SW480 (cell line): ENCODE data around the gene TMEFF2.
"Not testable (repeated sequence)": the region's sequence is repeated elsewhere in the genome, so short reads cannot be mapped to it uniquely, and the experiment has no call there.

ENCODE experiments used
- DNase-seq: peaks from one replicate; pipeline ENCODE4 v3.0.0-alpha.2; 2016; ENCODE audit warnings: low spot score

TMEFF2 gene

DNA sequence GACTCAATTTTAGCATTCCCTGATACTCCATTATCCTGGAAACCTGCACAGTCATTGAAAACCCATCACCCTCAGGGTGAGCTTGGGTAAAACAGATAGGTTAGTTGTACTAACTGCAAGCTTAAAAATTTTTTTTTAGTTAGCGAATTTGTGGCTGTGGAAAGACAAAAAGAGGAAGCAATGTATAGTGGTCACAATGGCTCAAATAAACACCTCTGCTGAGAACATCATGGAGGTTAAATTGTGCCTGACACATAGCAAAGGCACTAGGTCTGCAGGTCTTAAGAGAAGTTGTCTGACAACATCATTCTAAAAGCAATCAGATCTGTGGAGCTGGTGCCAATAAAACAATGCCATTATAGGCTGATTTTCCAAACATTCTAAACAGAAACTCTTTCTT lies 263.4 kb downstream of the TMEFF2 start:
- DNase-seq, result no peak

DNA sequence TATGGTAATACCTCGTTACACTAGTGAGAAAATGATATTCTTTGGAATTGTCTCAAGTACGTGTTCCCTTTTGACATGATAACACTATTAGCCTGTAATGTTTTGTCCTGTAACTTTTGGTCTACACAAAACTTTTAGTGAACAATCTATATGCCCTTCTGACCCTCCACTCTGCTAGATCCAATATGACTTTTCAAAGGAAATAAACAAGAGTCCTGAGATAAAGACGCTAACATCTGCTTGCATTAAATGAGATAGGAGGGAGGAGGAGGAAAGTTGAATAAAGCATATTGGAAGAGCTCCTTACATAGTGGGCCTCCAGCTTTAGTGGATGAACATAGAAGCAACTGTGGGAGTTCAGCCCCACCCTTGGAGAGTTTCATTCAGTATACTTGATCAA lies 264.5 kb downstream of the TMEFF2 start:
- no peak for DNase-seq

DNA sequence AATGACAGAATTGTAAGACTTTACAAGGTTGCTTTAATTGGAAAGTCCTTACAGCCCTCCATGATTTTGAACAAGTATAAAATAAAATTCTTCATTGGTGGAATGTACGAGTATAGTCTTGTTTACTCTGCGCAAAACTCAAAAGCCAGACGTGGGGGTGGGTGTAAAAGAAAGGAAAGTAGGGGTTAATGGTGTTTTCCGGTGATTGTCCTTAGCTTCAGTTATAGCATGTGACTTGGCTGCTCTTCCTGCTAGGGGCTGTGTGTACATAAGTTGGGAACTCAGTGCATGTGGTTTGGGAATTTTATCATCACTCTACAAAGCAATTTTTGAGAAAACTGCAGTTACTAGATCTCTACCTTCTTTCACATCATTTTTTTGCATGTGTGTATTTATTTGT lies 265.4 kb downstream of the TMEFF2 start:
- no peak for DNase-seq

DNA sequence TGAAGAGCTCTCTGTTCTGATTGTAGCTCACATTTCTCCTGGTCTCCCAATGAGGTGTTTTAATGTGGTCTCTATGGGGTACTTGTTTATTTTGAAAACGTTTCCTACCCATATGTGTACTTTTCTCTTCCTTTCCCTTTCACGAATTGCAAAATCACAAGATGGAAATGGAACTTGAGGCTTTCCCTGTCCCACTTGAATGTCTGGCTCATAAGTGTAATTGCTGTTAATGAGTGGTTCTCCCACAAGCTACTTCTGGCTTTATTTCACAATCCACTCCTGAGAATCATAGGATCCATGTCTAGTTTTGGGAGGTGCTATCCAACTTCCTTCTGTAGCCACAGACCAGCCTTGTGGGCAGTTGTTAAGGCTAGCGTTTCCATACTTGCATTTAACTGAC lies 266.7 kb downstream of the TMEFF2 start:
- no peak for DNase-seq

DNA sequence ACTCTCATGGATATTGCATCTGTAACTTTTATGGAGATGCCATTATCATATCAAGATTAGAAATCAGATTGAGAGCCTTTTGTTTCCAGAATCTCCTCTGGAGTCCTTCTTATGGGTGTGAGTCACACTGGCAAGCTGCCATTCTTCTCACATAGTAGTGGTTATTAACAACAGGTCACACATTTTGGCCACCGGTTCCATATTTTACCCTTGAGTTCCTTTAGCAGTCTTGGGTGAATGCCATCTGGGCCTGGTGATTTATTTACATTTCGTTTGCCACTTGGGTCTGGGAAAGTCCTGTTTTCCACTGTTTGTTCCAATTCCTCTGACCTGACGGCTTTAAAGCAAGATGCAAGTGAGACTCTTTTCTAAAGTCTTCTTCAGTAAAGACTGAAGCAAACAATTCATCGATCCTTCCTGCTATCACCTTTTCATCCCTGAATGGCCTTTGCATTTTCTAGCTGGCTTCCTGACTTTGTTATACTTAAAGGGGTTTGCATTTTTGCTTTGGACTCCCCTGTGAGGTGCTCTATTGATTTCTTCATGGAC lies 267.3 kb downstream of the TMEFF2 start:
- peak; percentile 4 for DNase-seq

DNA sequence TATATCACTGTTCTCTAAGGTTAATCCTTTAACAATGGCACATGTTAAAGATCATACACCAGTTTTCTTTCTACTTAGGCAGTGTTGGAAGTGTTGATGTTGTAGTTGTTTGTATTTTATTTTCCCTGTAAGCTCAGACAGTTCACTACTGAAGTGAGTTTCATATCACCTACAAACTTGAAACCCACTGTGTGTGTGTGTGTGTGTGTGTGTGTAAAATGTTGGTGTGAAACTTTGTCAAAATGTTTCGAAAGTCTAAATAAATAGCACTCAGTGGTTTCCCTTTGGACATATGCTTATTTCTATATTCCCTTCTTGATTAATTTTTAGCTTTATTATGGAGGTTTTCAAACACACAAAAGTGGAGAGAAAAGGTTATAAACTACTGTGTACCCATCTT lies 268.1 kb downstream of the TMEFF2 start:
- no peak for DNase-seq

DNA sequence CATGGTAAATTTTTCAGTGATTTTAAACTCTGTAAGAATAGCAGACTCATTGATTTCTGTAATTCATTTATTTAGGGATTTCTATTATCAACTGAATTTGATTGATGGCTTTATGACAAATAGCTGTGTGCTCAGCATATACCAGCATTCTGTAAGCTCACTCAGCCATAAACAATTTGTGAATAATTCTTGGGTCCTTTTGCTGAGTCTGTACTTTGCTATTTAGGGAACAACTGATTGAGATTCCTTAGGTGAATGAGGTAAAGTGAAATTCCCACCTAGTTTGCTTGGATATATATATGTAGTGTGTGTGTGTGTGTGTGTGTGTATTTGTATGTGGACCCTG lies 271.1 kb downstream of the TMEFF2 start:
- no peak for DNase-seq

DNA sequence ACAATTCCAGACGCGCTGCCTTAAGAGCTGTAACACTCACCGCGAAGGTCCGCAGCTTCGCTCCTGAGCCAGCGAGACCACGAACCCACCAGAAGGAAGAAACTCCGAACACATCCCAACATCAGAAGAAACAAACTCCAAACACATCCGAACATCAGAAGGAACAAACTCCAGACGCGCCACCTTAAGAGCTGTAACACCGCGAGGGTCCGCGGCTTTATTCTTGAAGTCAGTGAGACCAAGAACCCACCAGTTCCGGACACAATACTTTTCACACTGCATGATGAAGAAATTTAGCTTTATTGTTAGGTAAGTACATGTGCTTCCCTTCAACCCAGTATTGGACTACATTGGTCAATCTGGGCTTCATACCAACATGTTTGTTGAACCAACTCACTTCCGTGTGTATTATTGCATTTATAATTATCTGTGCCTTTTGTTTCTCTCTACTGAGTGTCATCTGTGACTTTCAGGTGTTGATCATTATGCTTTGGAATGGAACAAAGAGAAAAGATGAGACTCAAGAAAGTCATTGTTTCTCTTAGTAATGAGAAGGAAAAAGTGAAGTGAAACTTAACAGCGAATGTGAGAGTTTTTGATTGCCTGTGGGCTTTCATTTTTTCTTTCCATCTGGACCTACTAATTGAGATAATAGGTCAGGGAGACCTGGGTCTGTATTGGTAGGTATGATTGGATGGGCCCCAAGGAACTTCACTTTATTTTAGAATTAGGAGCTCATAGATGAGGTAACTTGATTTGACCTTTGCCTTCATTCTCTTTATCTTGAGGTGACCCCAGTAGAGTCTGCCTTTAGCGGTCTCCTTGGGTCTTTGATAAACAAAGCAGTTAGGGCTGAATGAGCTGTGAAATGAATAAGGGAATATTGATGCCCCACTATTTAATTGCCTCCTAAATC lies 271.7 kb downstream of the TMEFF2 start:
- DNase-seq, result no peak

DNA sequence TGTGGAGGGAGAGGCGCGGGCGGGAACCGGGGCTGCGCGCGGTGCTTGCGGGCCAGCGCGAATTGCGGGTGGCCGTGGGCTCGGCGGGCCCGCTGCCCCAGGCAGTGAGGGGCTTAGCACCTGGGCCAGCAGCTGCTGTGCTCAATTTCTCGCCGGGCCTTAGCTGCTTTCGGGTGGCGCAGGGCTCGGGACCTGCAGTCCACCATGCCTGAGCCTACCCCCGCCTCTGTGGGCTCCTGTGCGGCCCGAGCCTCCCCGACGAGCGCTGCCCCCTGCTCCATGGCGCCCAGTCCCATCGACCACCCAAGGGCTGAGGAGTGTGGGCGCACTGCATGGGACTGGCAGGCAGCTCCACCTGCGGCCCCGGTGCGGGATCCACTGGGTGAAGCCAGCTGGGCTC lies 273.1 kb downstream of the TMEFF2 start:
- DNase-seq, result not testable (repeated sequence)

DNA sequence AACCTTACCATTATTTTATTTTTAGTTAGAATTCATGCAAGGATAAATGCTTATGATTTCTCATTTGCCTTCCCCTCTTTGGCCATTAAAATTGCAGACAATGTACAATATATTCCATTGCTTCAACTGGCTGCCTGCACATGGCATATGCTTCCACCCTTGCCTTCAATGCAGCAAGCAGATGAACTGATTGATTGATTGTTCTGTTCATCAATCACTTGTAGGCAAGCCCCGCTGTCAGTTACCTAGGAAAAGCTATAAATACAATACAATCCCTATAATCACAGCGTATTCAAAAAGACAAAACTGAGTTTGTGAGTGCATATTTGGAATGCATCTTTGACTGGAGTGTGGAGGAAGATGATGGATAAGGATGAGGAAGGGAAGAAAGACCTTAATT lies 274.2 kb downstream of the TMEFF2 start:
- no peak for DNase-seq

DNA sequence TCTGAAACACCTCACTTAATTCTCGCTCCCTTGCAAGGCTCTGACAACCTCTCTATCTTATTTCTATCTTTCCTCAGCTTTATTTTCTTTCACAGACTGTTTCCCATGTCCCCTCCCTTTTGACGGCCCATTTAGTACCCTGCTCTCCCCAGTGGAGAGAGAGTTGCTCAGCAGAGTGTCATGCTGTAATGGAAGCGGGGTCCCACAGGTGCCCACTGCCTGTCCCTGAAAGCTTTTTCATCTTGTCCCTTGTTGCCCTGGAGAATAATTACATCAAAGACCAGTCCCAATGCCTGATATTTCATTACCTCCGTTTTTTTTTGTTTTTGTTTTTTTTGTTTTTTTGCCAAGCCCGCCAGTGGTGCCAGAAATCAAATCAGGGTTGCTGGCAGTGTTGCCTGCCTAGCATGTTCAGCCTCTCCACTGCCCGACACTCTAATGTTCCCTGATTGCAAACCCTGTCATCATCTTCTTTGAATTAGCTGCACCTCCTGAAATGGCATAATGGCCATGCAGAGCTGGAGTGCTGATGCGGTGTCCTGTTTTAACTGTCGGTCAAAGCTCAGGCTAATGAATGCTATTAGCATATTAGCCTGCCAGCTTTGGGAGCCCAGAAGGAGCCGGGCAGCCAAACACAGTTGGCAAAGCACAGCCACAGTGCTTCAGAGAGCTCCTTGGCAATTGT lies 276.6 kb downstream of the TMEFF2 start:
- no peak for DNase-seq

DNA sequence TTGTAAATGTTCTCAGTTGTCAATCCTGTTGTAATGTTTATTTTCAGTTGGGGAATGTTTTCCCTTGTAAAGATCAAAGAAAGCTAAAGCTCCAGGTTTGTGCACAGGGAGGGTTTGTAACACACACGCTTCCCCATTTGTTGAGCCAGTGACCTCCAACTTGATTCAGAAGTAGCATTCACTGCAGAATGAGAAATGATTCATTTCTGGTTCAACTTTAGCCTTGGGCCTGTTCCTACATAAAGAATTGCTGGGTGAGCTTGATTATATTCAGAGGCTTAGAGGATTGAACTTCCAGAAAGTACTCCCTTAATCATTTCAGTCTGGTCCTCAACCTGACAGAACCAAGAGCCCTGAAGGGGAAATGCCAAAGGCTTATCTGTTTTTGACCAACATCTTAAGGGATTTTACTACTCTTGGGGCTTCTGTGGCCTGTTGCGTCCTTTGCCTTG lies 277.3 kb downstream of the TMEFF2 start:
- no peak for DNase-seq

DNA sequence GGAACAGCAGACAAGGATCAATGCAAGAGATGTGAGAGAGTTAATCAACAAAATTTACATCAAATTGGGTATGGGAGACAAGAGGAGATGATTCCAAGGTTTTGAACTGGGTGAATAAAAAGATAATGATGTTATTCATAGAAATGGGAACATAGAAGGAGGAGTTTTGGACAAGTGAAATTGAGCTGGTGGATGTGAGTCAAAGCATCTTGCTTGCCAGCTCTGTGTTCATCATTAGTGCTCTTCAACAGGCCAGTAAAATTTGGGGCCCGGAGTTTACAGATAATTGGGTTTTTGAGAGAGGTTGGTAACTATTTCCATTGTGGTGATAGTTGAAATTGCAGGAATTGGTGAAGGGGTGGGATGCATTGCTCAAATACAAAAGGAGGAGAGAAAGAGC lies 277.9 kb downstream of the TMEFF2 start:
- DNase-seq, result no peak

DNA sequence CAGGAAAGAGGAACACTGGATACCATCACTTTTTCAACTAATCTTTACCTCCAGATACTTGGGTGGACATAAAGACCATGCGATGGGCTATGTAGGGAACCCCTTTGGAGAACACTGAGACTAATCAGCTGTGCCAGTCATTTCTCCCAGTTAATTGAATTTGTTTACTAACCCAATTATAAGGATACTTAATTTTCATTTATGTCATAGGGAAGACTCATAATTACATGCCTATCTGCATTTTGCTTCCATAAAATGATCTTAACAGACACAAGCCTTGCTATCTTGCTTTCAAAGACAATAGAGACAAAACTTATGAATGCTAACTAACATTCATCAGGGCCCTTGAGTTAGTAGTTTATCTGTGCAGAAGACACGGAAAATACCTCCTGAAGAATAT lies 279.0 kb downstream of the TMEFF2 start:
- DNase-seq, result no peak

DNA sequence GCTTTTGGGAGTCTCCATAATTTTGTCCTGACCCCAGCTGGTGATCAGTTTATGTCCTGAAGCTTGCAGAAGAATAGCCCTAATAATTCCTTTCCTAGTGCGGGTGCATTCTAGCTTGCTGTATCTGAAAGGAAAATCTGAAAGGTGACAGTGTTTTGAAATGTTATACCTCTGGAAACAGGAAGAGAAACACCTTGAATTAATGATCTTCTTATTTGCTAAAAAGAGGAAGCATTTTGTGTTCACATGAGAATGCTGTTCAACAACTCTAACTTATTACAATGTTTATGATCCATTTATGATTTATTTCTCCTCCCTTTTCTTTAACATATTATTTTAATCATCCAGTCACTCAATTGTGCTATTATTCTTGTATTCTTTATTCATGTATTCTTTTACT lies 280.9 kb downstream of the TMEFF2 start:
- DNase-seq, result no peak

DNA sequence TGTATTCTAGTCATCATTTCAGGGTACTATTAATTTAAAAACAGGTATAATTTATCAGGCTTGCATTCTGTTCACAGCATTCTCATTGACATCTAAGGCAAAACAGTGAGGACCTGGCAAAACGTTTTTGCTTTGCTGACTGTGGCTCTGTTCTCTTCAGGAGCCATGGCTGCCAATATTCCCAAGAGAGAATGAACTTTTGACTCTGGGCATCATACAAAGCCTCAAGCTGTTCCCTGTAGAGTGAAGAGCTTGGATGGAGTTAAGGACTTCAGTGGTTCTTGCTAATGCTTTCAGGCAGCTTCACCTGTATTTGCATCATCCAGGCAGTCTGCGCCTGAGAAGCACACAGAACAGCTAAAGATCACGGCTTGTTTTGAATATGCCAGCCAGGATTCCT lies 282.0 kb downstream of the TMEFF2 start:
- no peak for DNase-seq

DNA sequence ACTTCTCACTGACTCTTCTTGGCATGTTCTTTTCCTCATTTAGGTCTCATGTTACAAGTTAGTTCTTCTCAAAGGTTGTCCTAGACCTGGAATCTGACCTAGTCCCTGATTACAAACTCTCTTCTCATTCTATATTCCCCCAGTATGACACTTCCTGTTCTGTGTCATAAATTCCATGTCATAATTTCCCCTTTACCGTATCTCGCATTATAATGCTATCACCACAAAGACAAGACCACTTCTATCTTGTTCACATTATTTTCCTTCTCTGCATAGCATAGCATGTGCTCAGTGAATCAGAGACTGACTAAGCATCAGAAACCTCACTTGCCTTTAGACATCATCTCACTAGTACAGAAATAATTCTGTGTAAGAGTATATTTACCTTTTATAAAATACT lies 284.2 kb downstream of the TMEFF2 start:
- DNase-seq, result no peak

DNA sequence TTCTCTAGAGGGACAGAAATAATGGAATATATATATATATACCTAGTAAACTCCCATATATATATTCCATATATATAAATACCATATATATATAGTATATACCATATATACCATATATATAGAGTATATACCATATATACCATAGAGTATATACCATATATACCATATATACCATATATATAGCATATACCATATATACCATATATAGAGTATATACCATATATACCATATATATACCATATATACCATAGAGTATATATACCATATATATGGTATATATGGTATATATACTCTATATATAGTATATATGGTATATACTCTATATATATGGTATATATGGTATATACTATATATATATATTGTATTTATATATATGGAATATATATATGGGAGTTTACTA lies 285.9 kb downstream of the TMEFF2 start:
- no peak for DNase-seq

DNA sequence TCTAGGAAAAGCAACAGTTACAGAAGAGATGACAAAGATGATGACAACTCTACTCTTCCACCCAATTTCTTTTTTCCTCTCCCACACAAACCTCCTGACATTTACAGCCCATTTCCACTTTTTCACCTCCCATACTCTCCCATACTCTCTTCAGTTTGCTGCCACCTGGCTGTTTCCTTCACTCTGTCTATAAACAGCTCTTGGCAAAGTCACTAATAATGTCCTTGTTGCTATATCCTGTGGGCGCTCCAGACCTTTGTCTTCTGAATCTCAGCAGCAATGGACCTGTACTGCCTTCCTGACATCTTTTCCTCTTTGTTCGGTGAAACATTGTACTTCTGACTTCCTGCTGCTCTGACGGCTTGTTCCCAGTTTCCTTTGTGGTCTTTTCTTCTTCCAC lies 287.2 kb downstream of the TMEFF2 start:
- DNase-seq, result no peak

DNA sequence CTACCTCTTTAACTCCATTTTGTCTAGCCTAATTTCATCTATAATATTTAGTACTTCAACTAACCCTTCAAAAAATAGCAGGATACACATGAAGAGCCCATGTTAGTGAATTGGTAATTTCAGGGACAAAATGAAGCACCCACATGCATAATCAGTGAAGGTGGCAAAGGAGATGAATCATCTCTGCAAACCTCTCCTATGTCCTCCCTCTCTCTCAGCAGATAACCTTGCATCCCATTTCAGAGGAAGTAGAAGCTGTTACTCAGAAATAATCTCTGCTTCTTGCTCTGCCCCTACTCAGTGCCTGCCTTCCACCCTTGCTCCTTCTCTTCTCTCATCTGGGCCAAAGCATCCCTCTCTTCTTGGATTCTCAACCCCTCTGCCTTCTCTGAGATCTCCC lies 287.6 kb downstream of the TMEFF2 start:
- DNase-seq, result no peak

DNA sequence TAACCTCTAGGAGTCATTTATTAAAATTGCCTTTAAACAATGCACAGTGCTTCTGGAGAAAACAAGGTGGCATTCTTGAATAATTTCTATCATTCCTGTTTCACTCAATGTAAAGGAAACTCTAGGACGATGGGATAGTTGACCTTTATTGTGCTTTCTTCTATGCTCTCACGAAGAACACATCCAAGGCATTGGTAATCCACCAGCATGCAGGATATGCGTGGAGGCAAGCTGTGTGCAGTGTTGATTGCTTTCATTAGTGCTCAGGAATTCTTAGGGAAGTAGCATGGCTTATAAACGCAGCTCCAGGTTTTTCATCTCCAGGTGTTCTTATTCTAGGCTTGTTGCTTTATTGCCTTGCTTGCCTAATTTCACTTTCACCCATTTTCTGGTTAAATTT lies 289.4 kb downstream of the TMEFF2 start:
- DNase-seq, result no peak

DNA sequence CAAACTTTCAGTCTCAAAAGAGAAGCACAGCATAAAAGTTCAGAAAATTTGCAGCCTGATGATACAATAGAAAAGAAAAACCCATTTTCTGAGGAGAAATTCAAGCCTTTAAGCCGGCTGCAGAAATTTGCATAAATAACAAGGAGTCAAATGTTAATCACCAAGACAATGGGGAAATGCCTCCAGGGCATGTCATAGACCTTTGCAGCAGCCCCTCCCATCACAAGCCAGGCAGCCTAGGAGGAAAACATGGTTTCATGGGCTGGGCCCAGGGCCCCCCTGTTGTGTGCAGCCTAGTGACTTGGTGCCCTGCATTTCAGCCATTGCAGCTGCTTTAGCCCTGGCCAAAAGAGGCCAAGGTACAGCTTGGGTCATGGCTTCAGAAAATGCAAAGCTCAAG lies 293.7 kb downstream of the TMEFF2 start:
- no peak for DNase-seq

DNA sequence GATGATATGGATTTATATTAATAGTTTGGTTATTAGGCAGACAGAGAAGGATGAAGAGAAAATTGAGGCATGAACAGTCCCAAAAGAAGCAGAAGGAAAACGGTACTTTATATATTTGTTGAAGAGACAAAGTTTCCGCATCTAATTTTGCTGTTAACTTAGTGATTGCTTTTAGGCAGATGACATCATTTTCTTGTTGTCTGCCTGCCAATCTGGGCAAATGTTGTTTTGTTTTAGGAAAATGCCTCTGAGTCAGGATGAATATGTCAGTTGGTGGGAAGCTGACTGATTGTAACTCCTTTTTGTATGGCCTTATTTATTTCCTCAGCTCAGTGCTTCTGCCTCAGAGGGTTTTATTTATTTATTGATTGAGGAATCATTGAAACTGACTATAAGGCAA lies 295.3 kb downstream of the TMEFF2 start:
- no peak for DNase-seq
